ENCODE results near the gene SLC8A2.
A peak's percentile ranks its signal among the peaks of the same experiment; 100 is the strongest.

The SLC8A2 gene, protein sequence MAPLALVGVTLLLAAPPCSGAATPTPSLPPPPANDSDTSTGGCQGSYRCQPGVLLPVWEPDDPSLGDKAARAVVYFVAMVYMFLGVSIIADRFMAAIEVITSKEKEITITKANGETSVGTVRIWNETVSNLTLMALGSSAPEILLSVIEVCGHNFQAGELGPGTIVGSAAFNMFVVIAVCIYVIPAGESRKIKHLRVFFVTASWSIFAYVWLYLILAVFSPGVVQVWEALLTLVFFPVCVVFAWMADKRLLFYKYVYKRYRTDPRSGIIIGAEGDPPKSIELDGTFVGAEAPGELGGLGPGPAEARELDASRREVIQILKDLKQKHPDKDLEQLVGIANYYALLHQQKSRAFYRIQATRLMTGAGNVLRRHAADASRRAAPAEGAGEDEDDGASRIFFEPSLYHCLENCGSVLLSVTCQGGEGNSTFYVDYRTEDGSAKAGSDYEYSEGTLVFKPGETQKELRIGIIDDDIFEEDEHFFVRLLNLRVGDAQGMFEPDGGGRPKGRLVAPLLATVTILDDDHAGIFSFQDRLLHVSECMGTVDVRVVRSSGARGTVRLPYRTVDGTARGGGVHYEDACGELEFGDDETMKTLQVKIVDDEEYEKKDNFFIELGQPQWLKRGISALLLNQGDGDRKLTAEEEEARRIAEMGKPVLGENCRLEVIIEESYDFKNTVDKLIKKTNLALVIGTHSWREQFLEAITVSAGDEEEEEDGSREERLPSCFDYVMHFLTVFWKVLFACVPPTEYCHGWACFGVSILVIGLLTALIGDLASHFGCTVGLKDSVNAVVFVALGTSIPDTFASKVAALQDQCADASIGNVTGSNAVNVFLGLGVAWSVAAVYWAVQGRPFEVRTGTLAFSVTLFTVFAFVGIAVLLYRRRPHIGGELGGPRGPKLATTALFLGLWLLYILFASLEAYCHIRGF

DNA sequence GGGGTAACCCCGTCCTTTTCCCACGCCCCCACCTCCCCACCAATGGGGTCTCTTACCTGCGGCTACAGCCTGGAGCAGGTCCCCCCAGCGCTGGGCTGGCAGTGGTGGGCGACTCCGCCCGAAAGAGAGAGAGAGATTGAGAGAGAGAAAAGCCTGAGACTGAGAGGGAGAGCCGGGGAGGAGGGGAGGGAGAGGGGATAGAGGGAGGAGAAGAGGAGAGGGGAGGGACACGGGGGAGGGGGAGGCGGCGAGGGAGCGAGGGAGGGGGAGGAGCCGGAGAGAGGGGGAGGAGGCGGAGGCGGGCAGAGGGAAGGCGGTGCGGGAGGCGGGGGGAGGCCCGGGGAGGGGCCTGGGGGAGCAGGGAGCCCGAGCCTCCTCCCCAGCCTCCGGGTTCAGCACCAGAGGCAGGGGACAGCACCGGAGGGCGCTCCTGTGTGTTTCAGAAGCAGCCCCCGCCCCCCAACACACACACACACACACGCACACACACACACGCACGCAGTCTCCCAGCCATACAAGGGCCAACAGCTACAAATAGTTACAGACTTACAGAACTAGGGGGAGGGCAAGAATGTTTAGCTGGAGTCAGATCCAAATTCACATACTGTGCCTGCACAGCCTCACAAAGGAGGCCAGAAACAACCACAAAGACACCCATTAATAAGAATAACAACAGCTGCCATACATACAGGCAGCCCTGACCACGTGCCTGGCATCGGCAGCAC is at the start of gene SLC8A2:
SLC8A2 (minus strand) TSS at position 161 of the 725 bp plus-strand sequence. CDS start 5,490 bp downstream, outside the sequence.
- DNase-seq (ENCODE audit: low spot score), result peak; percentile 38

DNA sequence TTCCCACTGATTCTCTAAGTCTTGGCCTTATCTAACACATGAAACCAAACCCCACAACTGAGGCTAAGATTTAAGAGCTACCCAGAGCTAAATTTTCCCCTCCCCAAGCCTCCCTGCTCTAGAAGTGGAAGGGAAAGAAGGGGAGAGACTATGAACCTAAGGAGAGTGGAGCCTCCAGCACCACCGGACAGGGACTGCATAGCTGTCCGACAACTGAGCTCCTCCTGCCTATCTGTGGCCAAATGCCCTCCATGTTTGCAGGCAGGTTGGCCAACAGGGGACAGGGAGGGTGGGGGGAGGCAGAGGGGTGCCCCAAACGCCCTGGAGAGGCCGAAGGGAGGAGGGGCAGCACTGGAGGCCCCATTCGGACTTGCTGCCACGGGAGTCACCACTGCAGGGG is 49.1 kb upstream of the SLC8A2 start:
- no peak for DNase-seq (ENCODE audit: low spot score)

- no peak for DNase-seq (ENCODE audit: low spot score)
These were observed 48.7 kb upstream of the SLC8A2 start for GRCh38 chr19:47520343-47520806.

DNA sequence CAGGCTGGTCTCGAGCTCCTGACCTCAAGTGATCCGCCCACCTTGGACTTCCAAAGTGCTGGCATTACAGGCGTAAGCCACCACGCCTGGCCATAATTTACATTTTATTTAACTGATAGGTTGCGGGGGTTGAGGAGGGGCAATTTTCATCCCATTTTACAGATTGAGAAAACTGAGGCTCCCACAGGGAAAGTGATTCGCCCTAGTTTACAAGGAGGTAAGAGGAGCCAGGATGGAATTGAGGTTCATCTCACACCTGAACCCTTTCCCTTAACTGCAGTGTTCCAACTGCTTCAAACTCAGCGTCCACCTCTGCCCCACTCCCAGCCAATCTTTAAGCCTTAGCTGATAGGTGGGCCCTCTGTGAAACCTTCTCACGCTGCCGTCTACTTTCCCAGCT is 47.2 kb upstream of the SLC8A2 start:
- no peak for DNase-seq (ENCODE audit: low spot score)

DNA sequence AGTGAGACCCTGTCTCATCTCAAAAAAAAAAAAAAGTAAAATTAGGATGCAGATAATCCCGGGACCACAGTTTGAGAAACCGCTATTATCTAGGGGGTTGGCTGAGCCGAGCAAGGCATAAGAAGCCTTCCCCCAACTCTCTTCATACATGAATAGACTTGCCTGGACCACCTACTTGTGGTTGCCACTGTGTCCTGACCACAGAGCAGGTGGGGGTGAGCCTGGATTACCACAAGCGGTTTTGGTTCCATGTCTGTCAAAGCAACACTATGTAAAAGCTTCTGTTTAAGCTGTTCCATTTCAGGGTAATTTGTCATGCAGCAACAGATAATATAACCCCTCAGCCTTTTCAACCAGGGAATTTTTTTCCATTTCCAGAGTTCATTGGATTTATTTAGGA is 46.4 kb upstream of the SLC8A2 start:
- peak; percentile 44 for DNase-seq (ENCODE audit: low spot score)

DNA sequence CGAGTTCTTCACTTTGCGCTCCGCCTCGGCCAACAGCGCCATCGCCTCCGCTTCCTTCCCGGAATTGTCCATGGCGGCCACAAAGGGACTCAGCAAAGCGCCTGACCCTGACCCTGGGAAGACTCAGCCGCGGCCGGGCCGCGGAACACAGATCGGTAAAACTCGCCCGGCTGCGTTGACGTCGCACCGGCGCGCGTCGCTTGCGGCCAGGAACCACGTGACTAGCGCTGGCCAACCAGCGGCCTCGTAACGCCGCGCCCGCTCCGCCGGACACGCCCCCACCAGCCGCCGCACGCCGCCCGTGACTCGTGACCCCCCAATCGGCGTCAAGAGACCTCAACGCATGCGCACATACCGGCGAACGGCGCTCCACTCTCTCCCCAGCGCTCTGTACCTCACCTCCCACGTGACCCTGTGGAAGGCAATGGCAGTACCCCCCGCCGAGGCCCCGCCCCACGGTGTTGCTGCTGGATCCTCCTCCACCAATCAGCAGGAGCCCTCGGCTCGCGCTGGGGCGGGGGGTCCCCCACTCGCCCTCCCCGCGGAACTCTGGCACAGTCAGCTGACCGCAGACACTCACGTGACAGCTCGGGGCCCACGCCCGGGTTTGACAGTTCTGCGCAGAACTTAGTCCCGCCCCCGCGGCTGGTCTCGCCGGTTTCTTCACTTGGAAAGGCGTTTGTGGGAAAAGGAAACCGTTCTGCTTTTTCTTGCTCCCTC is 43.3 kb upstream of the SLC8A2 start, which contains the start of gene NAPA:
NAPA (minus strand) TSS at position 195 of the 720 bp plus-strand sequence; CDS start at position 72, 123 bp downstream.
- peak; percentile 100 for DNase-seq (ENCODE audit: low spot score)

GRCh38 chr19:47514151-47514868 is 42.6 kb upstream of the SLC8A2 start:
- DNase-seq (ENCODE audit: low spot score), result no peak

- no peak for DNase-seq (ENCODE audit: low spot score)
These were observed 41.2 kb upstream of the SLC8A2 start for GRCh38 chr19:47512948-47513319.

- no peak for DNase-seq (ENCODE audit: low spot score)
These were observed 40.7 kb upstream of the SLC8A2 start for GRCh38 chr19:47512183-47512947.

DNA sequence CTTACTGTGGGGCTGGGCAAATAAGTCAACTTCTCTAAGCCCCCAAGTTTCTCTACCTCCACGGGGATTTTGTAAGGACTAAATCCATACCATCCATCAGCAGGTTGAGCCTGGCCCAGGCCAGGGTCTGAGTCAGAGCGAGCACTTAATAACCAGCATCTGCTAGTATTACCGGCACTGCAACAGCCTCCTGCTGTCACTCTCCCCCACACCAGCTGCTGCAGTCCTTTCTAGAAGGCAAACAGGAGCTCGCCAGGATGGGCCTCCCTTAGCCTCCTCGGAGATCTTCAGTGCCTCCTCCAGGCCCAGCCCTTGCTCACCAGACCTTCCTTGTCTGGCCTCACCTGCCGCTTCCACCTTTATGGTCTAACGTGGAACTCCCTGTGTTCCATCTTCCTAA is 40.0 kb upstream of the SLC8A2 start:
- DNase-seq (ENCODE audit: low spot score), result no peak

DNA sequence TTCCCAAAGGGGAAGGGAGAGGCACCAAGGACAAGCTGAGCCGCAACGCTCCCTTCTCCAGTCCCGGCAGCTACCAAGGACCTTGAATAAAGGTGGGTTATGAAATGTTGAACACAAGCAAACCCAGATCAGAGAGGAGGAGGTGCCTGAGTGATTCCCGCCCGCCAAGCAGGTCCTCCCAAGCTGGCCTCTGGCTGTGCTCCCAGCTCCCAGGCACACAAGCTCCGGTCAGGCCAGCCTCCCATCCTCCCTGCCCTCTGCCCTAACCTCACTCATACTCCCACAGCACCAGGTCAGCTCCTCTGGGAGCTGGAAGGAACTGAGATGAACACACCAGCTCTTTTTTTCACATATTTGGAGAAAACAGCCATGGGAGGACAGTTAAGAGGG is 39.4 kb upstream of the SLC8A2 start:
- DNase-seq (ENCODE audit: low spot score), result no peak

GRCh38 chr19:47510516-47511127 is 38.9 kb upstream of the SLC8A2 start:
- no peak for DNase-seq (ENCODE audit: low spot score)

DNA sequence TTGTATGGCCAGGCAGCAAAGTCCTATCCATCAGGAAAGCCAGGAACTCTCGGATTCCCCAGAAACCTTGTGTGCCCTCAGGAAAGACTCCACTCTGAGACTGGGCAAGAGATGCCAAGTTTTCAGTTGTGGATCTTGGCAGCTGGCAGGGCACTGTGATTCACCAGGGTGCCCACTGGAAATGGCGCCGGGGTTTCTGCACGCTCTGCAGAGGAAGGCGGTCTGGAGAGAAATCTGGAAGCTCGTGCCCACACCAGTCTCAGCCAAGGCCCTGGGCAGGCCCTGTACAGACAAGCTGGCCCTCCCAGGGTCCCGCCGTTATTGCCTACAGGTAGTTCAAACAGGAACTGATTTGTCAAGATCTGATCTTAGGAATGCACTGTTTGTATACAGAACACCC is 38.3 kb upstream of the SLC8A2 start:
- no peak for DNase-seq (ENCODE audit: low spot score)

GRCh38 chr19:47509170-47509847 is 37.6 kb upstream of the SLC8A2 start:
- DNase-seq (ENCODE audit: low spot score), result no peak

DNA sequence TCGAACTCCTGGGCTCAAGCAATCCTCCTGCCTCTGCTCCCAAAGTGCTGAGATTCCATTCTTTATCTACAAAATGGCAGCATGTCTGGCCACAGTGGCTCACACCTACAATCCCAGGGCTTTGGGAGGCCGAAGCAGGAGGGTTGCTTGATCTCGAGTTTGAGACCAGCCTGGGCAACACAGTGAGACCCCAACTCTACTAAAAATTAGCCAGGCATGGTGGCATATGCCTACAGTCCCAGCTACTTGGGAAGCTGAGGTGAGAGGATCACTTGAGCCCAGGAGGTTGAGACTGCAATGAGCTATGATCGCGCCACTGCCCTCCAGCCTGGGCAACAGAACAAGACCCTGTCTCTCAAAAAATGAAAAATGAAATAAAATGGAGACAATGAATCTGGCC is 37.0 kb upstream of the SLC8A2 start:
- no peak for DNase-seq (ENCODE audit: low spot score)

DNA sequence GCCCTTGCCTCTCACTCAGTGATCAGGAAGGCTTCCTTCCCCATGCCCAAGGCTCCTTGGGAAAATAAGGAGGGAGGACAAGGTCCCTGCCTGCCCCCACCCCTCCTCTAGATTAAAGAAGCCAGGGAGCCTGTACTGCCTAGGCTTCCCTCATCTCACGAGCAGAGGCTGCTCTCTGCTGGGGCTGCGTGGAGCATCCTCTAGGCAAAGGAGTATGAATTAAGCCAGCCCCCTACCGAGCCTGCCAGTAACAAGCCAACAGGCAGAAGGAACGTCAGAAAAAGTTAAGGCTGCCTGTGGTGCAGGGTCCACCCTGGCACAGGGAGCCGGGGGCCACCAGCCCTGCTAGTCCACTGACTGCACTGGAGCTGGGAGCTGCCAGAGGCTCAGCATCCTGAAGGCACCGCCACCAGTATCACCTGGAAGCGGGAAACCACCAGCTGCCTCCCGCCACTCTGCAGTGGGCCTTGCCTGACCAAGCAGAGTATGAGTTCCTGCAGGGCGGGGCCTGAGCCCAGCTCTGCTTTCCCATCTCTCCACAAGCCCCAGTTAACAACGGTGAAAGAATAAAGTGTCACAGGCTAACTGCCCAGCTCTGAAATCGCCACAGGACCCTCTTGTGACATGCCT is 36.3 kb upstream of the SLC8A2 start:
- no peak for DNase-seq (ENCODE audit: low spot score)

DNA sequence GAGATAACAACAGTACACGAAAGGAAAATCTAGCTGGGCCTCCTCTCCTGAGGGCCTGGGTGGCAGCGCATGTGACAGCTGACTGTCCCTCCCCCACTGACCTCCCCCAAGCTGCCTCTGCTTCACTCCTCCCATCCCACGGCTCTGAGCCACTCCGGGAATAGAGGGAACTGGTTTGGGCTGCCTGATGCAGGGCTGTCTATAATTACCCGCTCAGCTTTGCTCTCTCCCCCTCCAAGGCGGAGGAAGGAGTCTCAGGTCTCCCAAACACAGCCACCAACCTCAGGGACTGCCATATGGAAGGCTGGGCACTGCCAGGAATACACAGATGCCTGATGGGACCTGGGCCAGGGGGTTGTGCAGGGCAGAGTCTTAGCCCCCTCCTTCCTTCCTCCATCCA is 35.3 kb upstream of the SLC8A2 start:
- no peak for DNase-seq (ENCODE audit: low spot score)

GRCh38 chr19:47506459-47506858 is 34.8 kb upstream of the SLC8A2 start:
- DNase-seq (ENCODE audit: low spot score), result no peak

GRCh38 chr19:47505506-47505905 is 33.8 kb upstream of the SLC8A2 start:
- no peak for DNase-seq (ENCODE audit: low spot score)
